T-helper 2 cell treated with Interferon-gamma antibody and Interleukin-4, amounts not matched to agents 5 μg/mL and 100 μg/mL, for 36 hours (primary cell): ENCODE data around the gene EFCAB11.

Experiments
- DNase-seq: peaks from one replicate; pipeline ENCODE4 v3.0.0; 2021; ENCODE audit warnings: low spot score
- H3K27ac Mint-ChIP-seq: one replicate; pipeline ENCODE4 v1.8.0; 2021; ENCODE audit warnings: mild to moderate bottlenecking, mixed read lengths
- H3K27me3 Mint-ChIP-seq: one replicate; pipeline ENCODE4 v1.8.0; 2021; ENCODE audit warnings: low read depth, mixed read lengths
- H3K36me3 Mint-ChIP-seq: one replicate; pipeline ENCODE4 v1.8.0; 2021; ENCODE audit warnings: low read depth, mixed read lengths
- H3K4me1 Mint-ChIP-seq: one replicate; pipeline ENCODE4 v1.8.0; 2021; ENCODE audit warnings: low read depth, mixed read lengths
- H3K4me3 Mint-ChIP-seq: one replicate; pipeline ENCODE4 v1.8.0; 2022; ENCODE audit warnings: mild to moderate bottlenecking, moderate library complexity, mixed read lengths
- H3K9me3 Mint-ChIP-seq: one replicate; pipeline ENCODE4 v1.8.0; 2021; ENCODE audit warnings: mixed read lengths

EFCAB11 gene

DNA sequence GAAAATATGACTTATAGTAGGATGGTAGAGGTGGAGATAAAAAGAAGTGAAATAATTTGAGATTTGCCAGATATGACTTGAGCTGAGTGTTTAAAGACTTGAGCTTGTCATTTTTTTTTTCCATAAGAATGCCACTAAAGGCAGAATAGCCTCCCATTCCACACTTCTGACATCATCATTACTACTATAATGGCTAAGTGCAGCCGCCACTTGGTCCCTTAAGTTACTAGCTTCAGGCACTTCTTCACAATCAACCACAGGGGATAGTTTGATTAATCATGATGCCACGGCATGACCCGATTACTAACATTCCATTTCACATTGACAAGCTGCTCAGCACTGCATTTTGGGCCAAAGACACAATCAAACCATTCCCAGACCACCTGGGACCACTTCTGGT is 127.9 kb downstream of the EFCAB11 start:
- H3K9me3 Mint-ChIP-seq, result peaks cover 12% of the 10 kb centered on the region
- no peak overlapping the region for H3K4me3 Mint-ChIP-seq
- peaks cover 26% of the 10 kb centered on the region for H3K27me3 Mint-ChIP-seq
- no peaks in the 10 kb centered on the region for H3K4me1 Mint-ChIP-seq
- H3K36me3 Mint-ChIP-seq, result no peaks in the 10 kb centered on the region
- no peak for DNase-seq
- H3K27ac Mint-ChIP-seq, result no peak overlapping the region

DNA sequence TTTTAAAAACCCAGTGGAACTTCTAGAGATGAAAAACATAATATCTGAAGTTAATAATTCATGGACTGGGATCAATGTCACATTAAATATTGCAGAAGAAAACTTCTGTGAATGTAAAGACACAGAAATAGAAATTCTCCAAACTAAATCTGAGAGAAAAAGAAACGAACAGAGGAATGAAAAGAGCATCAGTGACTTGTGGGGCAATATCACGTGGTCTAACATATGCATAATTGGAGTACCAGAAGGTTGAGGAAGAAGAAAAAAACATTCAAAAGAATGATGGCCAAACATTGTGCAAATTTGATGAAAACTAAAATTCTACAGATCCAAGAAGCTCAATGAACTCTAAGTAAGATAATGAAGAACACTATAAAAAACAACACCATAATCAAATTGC is 130.8 kb downstream of the EFCAB11 start:
- H3K4me1 Mint-ChIP-seq, result no peaks in the 10 kb centered on the region
- DNase-seq, result no peak
- no peak overlapping the region for H3K27ac Mint-ChIP-seq
- no peak overlapping the region for H3K4me3 Mint-ChIP-seq
- peaks cover 18% of the 10 kb centered on the region for H3K27me3 Mint-ChIP-seq
- no peaks in the 10 kb centered on the region for H3K36me3 Mint-ChIP-seq
- H3K9me3 Mint-ChIP-seq, result peaks cover 12% of the 10 kb centered on the region

DNA sequence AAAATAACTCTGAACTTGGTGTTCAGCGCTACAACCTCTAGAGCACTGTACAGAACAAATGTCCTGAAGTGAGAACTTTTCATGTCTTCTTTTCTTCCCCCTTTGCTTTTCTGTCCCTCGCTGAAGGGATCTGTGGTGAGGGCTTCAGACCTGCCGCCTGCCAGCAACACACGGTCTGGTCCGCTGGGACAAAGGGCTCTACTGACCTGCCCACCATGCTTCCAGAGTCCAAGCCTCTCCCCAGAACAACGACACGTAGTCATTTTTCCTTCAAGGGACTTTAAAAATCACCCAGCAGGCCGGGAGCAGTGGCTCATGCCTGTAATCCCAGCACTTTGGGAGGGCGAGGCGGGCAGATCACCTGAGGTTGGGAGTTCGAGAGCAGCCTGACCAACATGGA is 140.4 kb downstream of the EFCAB11 start:
- Mint-ChIP-seq H3K27me3 (peaks cover 31% of the 10 kb centered on the region), H3K4me3 (no peak overlapping the region), H3K36me3 (no peaks in the 10 kb centered on the region), H3K9me3 (no peaks in the 10 kb centered on the region), H3K4me1 (no peaks in the 10 kb centered on the region), H3K27ac (no peak overlapping the region)
- DNase-seq, result no peak

DNA sequence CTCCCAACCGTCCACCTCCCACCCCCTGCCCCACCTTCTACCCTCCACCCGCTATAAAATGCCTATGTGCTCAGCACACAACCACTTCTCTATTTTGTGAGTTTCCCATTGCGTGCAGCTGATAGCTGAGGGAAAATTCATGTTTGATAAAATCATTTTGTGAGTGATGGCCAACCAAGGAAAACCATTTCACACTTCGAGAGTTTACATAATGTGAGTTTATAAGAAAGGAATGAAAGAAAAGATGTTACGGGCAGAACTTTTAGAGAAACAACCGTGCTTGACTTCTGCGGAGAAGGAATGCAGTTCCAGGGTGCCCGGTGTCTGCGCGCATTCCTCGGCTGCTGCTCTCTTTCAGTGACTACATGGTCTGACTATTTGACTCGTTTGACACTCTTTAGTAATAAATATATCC is 140.9 kb downstream of the EFCAB11 start:
- no peak for DNase-seq
- H3K27me3 Mint-ChIP-seq, result peaks cover 31% of the 10 kb centered on the region
- H3K9me3 Mint-ChIP-seq, result no peaks in the 10 kb centered on the region
- H3K36me3 Mint-ChIP-seq, result no peaks in the 10 kb centered on the region
- no peak overlapping the region for H3K27ac Mint-ChIP-seq
- H3K4me1 Mint-ChIP-seq, result no peaks in the 10 kb centered on the region
- no peak overlapping the region for H3K4me3 Mint-ChIP-seq

DNA sequence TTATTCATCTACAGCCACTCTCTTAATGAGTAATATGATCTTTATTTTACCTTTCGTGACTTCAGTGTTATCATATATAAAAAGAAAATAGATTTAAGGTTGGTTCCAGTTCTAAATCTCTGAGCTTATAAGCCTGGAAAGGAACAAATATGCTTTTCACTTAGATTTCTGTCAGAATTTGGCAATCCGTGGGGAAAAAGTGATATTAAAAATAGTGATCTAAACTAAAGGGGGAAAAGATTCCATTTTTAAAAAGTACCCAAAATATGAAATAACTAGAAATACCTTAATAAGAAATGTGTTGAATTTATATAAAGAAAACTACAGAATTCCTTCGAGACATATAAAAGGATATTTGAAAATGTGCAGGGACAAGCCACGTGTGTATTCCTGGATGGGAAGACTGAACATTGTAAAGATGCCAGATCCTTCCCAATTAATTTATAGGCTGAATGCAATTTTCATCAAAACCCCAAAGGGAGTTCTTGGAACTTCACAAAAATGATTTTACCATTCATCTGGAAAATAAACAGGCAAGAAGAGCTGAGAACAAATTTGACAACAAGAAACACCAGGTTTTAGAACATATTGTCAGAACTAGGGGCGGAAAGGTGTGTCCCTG is 142.5 kb downstream of the EFCAB11 start:
- H3K4me3 Mint-ChIP-seq, result no peak overlapping the region
- no peaks in the 10 kb centered on the region for H3K36me3 Mint-ChIP-seq
- no peak for DNase-seq
- H3K9me3 Mint-ChIP-seq, result no peaks in the 10 kb centered on the region
- no peaks in the 10 kb centered on the region for H3K4me1 Mint-ChIP-seq
- H3K27ac Mint-ChIP-seq, result no peak overlapping the region
- peaks cover 26% of the 10 kb centered on the region for H3K27me3 Mint-ChIP-seq

- Mint-ChIP-seq H3K4me1 (no peaks in the 10 kb centered on the region), H3K4me3 (no peak overlapping the region), H3K36me3 (no peaks in the 10 kb centered on the region), H3K9me3 (no peaks in the 10 kb centered on the region), H3K27me3 (peaks cover 31% of the 10 kb centered on the region), H3K27ac (no peak overlapping the region)
- no peak for DNase-seq
Observed at GRCh38 chr14:89810101-89810500, 144.4 kb downstream of the EFCAB11 start.

DNA sequence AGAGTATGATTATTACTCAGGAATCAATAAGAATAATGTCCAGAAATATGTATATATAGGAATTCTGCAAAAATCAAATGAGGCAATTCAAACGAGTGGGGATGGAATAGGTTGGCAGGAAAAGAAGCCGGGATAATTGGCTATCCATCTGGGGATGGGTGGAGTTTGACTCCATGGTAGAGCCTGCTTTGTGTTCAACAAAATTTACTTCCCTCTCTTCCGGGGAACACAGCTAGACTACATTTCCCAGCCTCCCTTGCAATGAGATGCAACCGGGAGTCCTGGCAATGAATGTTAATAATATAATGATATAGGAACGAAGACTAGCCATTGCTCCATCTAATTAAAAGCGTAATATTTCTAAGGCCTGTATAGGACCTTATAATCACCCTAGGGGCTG is 146.6 kb downstream of the EFCAB11 start:
- Mint-ChIP-seq H3K9me3 (no peaks in the 10 kb centered on the region), H3K27ac (no peak overlapping the region), H3K4me1 (no peaks in the 10 kb centered on the region), H3K27me3 (peaks cover 22% of the 10 kb centered on the region), H3K36me3 (no peaks in the 10 kb centered on the region), H3K4me3 (no peak overlapping the region)
- no peak for DNase-seq

GRCh38 chr14:89807151-89807550 is 147.4 kb downstream of the EFCAB11 start:
- Mint-ChIP-seq H3K4me3 (no peak overlapping the region), H3K9me3 (no peaks in the 10 kb centered on the region), H3K36me3 (no peaks in the 10 kb centered on the region), H3K27ac (no peak overlapping the region), H3K4me1 (no peaks in the 10 kb centered on the region), H3K27me3 (peaks cover 18% of the 10 kb centered on the region)
- DNase-seq, result no peak

DNA sequence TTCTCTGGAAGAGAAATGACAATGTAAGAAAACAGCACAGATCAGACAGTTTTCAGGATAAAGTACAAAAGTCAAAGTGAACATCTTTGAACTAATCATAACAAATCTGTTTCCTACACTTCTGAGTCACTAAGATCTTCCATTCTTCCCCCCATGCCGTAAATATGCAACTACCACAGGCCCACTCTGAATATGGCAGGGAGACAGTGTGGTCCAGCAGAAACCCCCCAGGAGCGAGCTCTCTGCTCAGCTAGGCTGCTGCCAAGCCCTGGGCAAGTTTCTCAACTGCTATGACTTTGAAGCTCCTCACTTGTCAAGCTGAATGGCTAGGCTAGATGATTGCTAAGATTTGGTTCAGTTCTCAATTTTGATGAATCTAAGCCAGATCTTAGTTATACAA is 148.1 kb downstream of the EFCAB11 start:
- peaks cover 16% of the 10 kb centered on the region for H3K27me3 Mint-ChIP-seq

DNA sequence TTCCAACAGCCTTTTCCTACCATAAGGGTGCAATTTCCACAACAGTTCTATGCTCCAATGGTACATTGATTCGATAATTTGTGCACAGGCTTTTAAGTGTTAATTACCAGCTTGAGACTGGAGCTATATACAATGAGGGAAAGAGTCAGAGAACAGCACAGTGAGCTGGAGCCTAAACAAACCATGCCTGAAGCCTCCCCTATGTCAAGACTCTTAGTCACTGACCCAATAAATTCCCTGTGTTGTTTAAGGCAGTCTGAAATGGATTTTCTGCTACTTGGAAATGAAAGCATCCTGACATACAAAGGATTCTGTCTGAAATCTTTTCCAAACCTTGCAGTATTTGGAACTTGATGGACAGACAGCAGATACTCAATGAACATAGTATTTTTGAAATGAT is 149.0 kb downstream of the EFCAB11 start:
- Mint-ChIP-seq H3K4me3 (no peak overlapping the region), H3K27me3 (peaks cover 9% of the 10 kb centered on the region)
- no peak for DNase-seq

More for the DNA sequence above, 148.1 kb downstream of the EFCAB11 start:
- no peak overlapping the region for H3K4me3 Mint-ChIP-seq
- no peaks in the 10 kb centered on the region for H3K36me3 Mint-ChIP-seq
- H3K9me3 Mint-ChIP-seq, result no peaks in the 10 kb centered on the region
- no peaks in the 10 kb centered on the region for H3K4me1 Mint-ChIP-seq
- no peak for DNase-seq
- no peak overlapping the region for H3K27ac Mint-ChIP-seq

GRCh38 chr14:89803542-89803941 is 151.0 kb downstream of the EFCAB11 start:
- DNase-seq, result no peak
- H3K4me3 Mint-ChIP-seq, result no peak overlapping the region
- no peaks in the 10 kb centered on the region for H3K9me3 Mint-ChIP-seq
- no peaks in the 10 kb centered on the region for H3K4me1 Mint-ChIP-seq
- no peaks in the 10 kb centered on the region for H3K36me3 Mint-ChIP-seq
- H3K27ac Mint-ChIP-seq, result no peak overlapping the region
- H3K27me3 Mint-ChIP-seq, result peaks cover 9% of the 10 kb centered on the region

More for the DNA sequence above, 149.0 kb downstream of the EFCAB11 start:
- Mint-ChIP-seq H3K27ac (no peak overlapping the region), H3K9me3 (no peaks in the 10 kb centered on the region), H3K36me3 (no peaks in the 10 kb centered on the region), H3K4me1 (no peaks in the 10 kb centered on the region)

DNA sequence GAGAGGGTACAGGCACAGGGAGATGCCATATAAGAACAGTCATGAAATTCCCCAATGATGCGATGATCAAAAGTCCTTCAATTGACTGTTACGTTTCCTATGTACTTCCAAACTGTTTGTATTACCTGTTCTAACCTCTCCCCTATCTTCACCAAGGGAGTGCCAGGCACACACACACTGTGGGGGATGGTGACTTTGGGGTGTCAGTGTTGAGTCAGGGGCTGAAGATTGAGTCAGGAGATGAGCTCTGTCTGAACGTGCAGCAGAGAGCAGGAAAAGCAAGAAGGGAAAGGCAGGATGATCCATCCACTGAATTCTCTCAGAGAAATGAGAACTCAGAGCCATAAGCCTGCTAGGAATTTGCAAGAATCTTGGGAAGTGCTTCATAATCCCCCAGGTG is 153.4 kb downstream of the EFCAB11 start:
- DNase-seq, result no peak
- H3K4me1 Mint-ChIP-seq, result no peaks in the 10 kb centered on the region
- peaks cover 2% of the 10 kb centered on the region for H3K27me3 Mint-ChIP-seq
- no peaks in the 10 kb centered on the region for H3K36me3 Mint-ChIP-seq
- no peak overlapping the region for H3K27ac Mint-ChIP-seq
- H3K4me3 Mint-ChIP-seq, result no peak overlapping the region
- H3K9me3 Mint-ChIP-seq, result no peaks in the 10 kb centered on the region

GRCh38 chr14:89798212-89798773 is 156.2 kb downstream of the EFCAB11 start:
- Mint-ChIP-seq H3K27me3 (peaks cover 1% of the 10 kb centered on the region), H3K9me3 (no peaks in the 10 kb centered on the region)
- DNase-seq, result no peak

DNA sequence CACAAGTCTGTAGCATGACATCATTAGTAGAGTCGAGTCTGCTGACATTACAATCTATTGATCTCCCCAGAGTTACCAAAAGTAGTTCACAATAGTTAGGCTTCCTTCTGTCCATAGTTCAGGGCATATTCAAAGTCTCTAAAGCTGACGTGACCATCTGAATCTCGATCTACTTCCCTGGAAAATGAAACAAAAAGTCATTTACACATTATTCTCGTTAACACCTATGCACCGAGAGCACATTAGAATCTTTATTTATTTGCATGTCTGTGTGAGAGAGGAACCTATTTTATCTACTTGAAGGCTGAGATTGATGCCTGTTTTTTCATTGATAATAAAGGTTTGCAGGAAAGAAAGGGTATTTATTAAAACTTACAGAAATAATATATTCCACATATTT is 157.4 kb downstream of the EFCAB11 start:
- Mint-ChIP-seq H3K9me3 (no peaks in the 10 kb centered on the region), H3K4me3 (no peak overlapping the region), H3K27ac (no peak overlapping the region), H3K27me3 (peaks cover under 1% of the 10 kb centered on the region), H3K36me3 (no peaks in the 10 kb centered on the region), H3K4me1 (no peaks in the 10 kb centered on the region)
- DNase-seq, result no peak

More at GRCh38 chr14:89798212-89798773, 156.2 kb downstream of the EFCAB11 start:
- Mint-ChIP-seq H3K4me3 (no peak overlapping the region), H3K36me3 (no peaks in the 10 kb centered on the region), H3K27ac (no peak overlapping the region), H3K4me1 (no peaks in the 10 kb centered on the region)

DNA sequence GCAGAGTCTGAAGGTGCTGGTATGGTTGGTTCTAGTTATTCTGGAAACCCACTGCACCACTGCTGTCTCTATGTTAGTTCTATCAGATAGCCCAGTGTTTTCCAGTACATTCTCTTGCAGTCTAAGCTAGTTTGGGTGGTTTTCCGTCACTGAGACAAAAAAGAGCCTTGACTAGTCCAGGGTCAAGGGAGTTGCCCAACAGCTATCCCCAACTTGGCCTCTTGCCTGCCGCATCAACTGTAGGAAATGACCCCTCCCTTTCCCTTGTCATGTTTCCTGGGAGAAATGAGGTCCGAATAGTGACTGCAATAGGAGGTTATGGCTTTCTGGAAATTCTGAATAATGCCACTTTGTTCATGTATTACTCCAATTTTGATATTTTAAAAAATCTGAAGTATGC is 160.4 kb downstream of the EFCAB11 start:
- H3K4me3 Mint-ChIP-seq, result no peak overlapping the region
- no peaks in the 10 kb centered on the region for H3K9me3 Mint-ChIP-seq
- H3K4me1 Mint-ChIP-seq, result no peaks in the 10 kb centered on the region
- no peaks in the 10 kb centered on the region for H3K36me3 Mint-ChIP-seq
- peaks cover 8% of the 10 kb centered on the region for H3K27me3 Mint-ChIP-seq
- no peak overlapping the region for H3K27ac Mint-ChIP-seq
- DNase-seq, result no peak
